Motor neuron (in vitro differentiated cells): Measurements from ENCODE around the gene ARHGAP6. TPM values are rescaled to one million over a fixed set of nuclear protein-coding genes. Genes with fewer than 3 reads are reported as not detected.

Experiments used
- ATAC-seq, 8 experiments: fragments of 200-7000 bp; cut with Tn5 transposase; replicated peaks in 6 of 8; 2 replicates each; pipeline ENCODE4 v1.8.0; 2021; ENCODE audit warnings: mild to moderate bottlenecking in 8 of 8, moderate library complexity in 8 of 8
- H3K27ac ChIP-seq, 2 donors: fragments of 250-450 bp; sonication (Bioruptor Pico); 2 replicates each; pipeline ENCODE4 v1.9.0; 2021; ENCODE audit warnings: antibody characterized with exemption in 2 of 2, mild to moderate bottlenecking in 2 of 2, moderate library complexity in 1 of 2
- H3K4me1 ChIP-seq, 2 donors: fragments of 250-450 bp; sonication (Bioruptor Pico); replicated peaks in 1 of 2; 2 replicates each; pipeline ENCODE4 v1.6.1; 2021; ENCODE audit warnings: antibody characterized with exemption in 2 of 2, mild to moderate bottlenecking in 2 of 2, moderate library complexity in 1 of 2
- H3K4me3 ChIP-seq, 5 donors: fragments of 250-450 bp; sonication (Bioruptor Pico); 2 replicates each; pipeline ENCODE4 v1.9.0; 2021; ENCODE audit warnings: antibody characterized with exemption in 5 of 5, mild to moderate bottlenecking in 5 of 5, moderate library complexity in 4 of 5
- WGBS, 10 experiments: fragments of 450-650 bp; shearing (Covaris generic); methylation state at CpG; one replicate each; pipeline ENCODE4 v1.0.0; 2022; 5-methylcytosine and 5-hydroxymethylcytosine counted together
- in situ Hi-C, 9 experiments: fragments of 400-800 bp; cut with MboI; loops; one replicate each; pipeline ENCODE4 v1.15.0; 2021; ENCODE audit warnings: low sequenced_read_pairs in 9 of 9, low pct_unique_long_range_greater_than_20kb in 2 of 9; ENCODE audit not compliant: unreplicated experiment in 9 of 9
- total RNA-seq, 8 experiments: library from RNA; unstranded; fragments of 300-600 nt; gene quantifications; 2 replicates each; pipeline versions ENCODE4 v1.2.3 to v1.2.4, GENCODE V29; 2022

ARHGAP6 gene
- total RNA-seq, 8 experiments from 2014 or later: 0.50 to 7.6 (median 2.6) TPM

GRCh38 chrX:11398785-11399184 lies 266.9 kb downstream of the ARHGAP6 start:
- in situ Hi-C loops: no loop called here
- no peak overlapping the region for H3K4me3 ChIP-seq

GRCh38 chrX:11398139-11398538 lies 267.6 kb downstream of the ARHGAP6 start:
- in situ Hi-C loops: no loop called here
- 19 to 85% (median 52%) methylated on average over 1 to 3 of the region's 3 CpGs; no CpG with 5 or more reads in 2 of the 10 experiments for WGBS, 10 experiments
- Histone ChIP-seq H3K27ac (no peak overlapping the region), H3K4me3 (no peak overlapping the region), H3K4me1 (no peaks in the 10 kb centered on the region)
- no peak for ATAC-seq

More at GRCh38 chrX:11398785-11399184, 266.9 kb downstream of the ARHGAP6 start:
- 0 to 100% (median 53%) methylated on average over 1 of the region's 1 CpG; no CpG with 5 or more reads in 4 of the 10 experiments for WGBS, 10 experiments
- Histone ChIP-seq H3K4me1 (no peaks in the 10 kb centered on the region), H3K27ac (no peak overlapping the region)
- peak in 1 of 8 experiments; percentile 31 for ATAC-seq

- WGBS, 10 experiments: 0 to 100% (median 42%) methylated on average over 1 to 2 of the region's 2 CpGs; no CpG with 5 or more reads in 7 of the 10 experiments
- ATAC-seq: no peak
- Histone ChIP-seq H3K4me1 (no peaks in the 10 kb centered on the region), H3K27ac (no peak overlapping the region), H3K4me3 (no peak overlapping the region)
- in situ Hi-C loops: no loop called here
Measured at GRCh38 chrX:11397680-11398079, 268.0 kb downstream of the ARHGAP6 start.

GRCh38 chrX:11395859-11396258 lies 269.9 kb downstream of the ARHGAP6 start:
- in situ Hi-C loops: no loop called here
- H3K4me1 ChIP-seq: no peaks in the 10 kb centered on the region
- 14 to 100% (median 65%) methylated on average over 1 of the region's 1 CpG; no CpG with 5 or more reads in 4 of the 10 experiments for WGBS, 10 experiments
- no peak overlapping the region for H3K4me3 ChIP-seq
- no peak overlapping the region for H3K27ac ChIP-seq
- no peak for ATAC-seq

GRCh38 chrX:11393949-11394654 lies 271.6 kb downstream of the ARHGAP6 start:
- Histone ChIP-seq H3K27ac (no peak overlapping the region), H3K4me3 (no peak overlapping the region), H3K4me1 (no peaks in the 10 kb centered on the region)
- ATAC-seq: no peak
- WGBS, 10 experiments: 67 to 100% (median 94%) methylated on average over 1 to 2 of the region's 2 CpGs; no CpG with 5 or more reads in 6 of the 10 experiments
- in situ Hi-C loops: no loop called here

- Histone ChIP-seq H3K27ac (no peak overlapping the region), H3K4me3 (no peak overlapping the region), H3K4me1 (no peaks in the 10 kb centered on the region)
- WGBS, 10 experiments: 35 to 100% (median 93%) methylated on average over 1 to 3 of the region's 3 CpGs; no CpG with 5 or more reads in 2 of the 10 experiments
- in situ Hi-C loops: no loop called here
- no peak for ATAC-seq
Measured at GRCh38 chrX:11386812-11387211, 278.9 kb downstream of the ARHGAP6 start.

GRCh38 chrX:11386001-11386523 lies 279.7 kb downstream of the ARHGAP6 start:
- no peak overlapping the region for H3K27ac ChIP-seq
- 27 to 100% (median 80%) methylated on average over 1 to 3 of the region's 5 CpGs; no CpG with 5 or more reads in 5 of the 10 experiments for WGBS, 10 experiments
- in situ Hi-C loops: no loop called here
- H3K4me3 ChIP-seq: no peak overlapping the region
- no peak for ATAC-seq
- no peaks in the 10 kb centered on the region for H3K4me1 ChIP-seq

GRCh38 chrX:11382930-11383329 lies 282.8 kb downstream of the ARHGAP6 start:
- in situ Hi-C loops: no loop called here
- 47 to 100% (median 67%) methylated on average over 3 to 4 of the region's 4 CpGs; no CpG with 5 or more reads in 7 of the 10 experiments for WGBS, 10 experiments
- H3K4me1 ChIP-seq: no peaks in the 10 kb centered on the region
- no peak overlapping the region for H3K4me3 ChIP-seq
- H3K27ac ChIP-seq: no peak overlapping the region
- ATAC-seq: no peak

GRCh38 chrX:11381464-11381863 lies 284.3 kb downstream of the ARHGAP6 start:
- no peaks in the 10 kb centered on the region for H3K4me1 ChIP-seq
- no peak overlapping the region for H3K4me3 ChIP-seq
- peak in 5 of 8 experiments; percentile 55 to 82 (median 78) for ATAC-seq
- in situ Hi-C loops: no loop called here
- 0 to 30% (median 7%) methylated on average over 1 to 4 of the region's 6 CpGs; no CpG with 5 or more reads in 4 of the 10 experiments for WGBS, 10 experiments
- H3K27ac ChIP-seq: no peak overlapping the region

GRCh38 chrX:11380187-11380844 lies 285.4 kb downstream of the ARHGAP6 start:
- WGBS, 10 experiments: 26 to 100% (median 80%) methylated on average over 2 to 7 of the region's 10 CpGs; no CpG with 5 or more reads in 4 of the 10 experiments
- H3K27ac ChIP-seq: no peak overlapping the region
- in situ Hi-C loops: no loop called here
- H3K4me1 ChIP-seq: no peaks in the 10 kb centered on the region
- peak in 2 of 8 experiments; percentile 80 to 83 for ATAC-seq
- H3K4me3 ChIP-seq: no peak overlapping the region

GRCh38 chrX:11376163-11376562 lies 289.6 kb downstream of the ARHGAP6 start:
- in situ Hi-C loops: no loop called here
- H3K4me1 ChIP-seq: no peaks in the 10 kb centered on the region
- no peak overlapping the region for H3K27ac ChIP-seq
- H3K4me3 ChIP-seq: no peak overlapping the region
- ATAC-seq: no peak

- 50 to 67% (median 56%) methylated on average over 1 of the region's 1 CpG; no CpG with 5 or more reads in 7 of the 10 experiments for WGBS, 10 experiments
Measured at GRCh38 chrX:11375614-11376119, 290.1 kb downstream of the ARHGAP6 start.

GRCh38 chrX:11374570-11374969 lies 291.1 kb downstream of the ARHGAP6 start:
- Histone ChIP-seq H3K4me3 (no peak overlapping the region), H3K4me1 (no peaks in the 10 kb centered on the region), H3K27ac (no peak overlapping the region)
- in situ Hi-C loops: no loop called here
- WGBS, 10 experiments: 50 to 100% (median 61%) methylated on average over 1 to 2 of the region's 2 CpGs; no CpG with 5 or more reads in 6 of the 10 experiments
- no peak for ATAC-seq

More at GRCh38 chrX:11375614-11376119, 290.1 kb downstream of the ARHGAP6 start:
- in situ Hi-C loops: no loop called here
- Histone ChIP-seq H3K4me3 (no peak overlapping the region), H3K4me1 (no peaks in the 10 kb centered on the region), H3K27ac (no peak overlapping the region)
- ATAC-seq: no peak
